Activated CD4-positive, alpha-beta T cell treated with anti-CD3 and anti-CD28 coated beads, Interleukin-2, Interleukin-6, amounts not matched to agents 100 ng/mL and 50 ng/mL, durations not matched to agents 16 hours and 8 hours (primary cell): ENCODE data around the gene KIF16B.
"Not testable (repeated sequence)": the region's sequence is repeated elsewhere in the genome, so short reads cannot be mapped to it uniquely, and the experiment has no call there.

Experiments
- DNase-seq: peaks from one replicate; pipeline ENCODE4 v3.0.0-alpha.2; 2020

KIF16B gene

GRCh38 chr20:16588241-16588640 is 15.0 kb upstream of the KIF16B start:
- DNase-seq, result no peak

- no peak for DNase-seq
Measured at GRCh38 chr20:16587066-16587465, 13.8 kb upstream of the KIF16B start.

DNA sequence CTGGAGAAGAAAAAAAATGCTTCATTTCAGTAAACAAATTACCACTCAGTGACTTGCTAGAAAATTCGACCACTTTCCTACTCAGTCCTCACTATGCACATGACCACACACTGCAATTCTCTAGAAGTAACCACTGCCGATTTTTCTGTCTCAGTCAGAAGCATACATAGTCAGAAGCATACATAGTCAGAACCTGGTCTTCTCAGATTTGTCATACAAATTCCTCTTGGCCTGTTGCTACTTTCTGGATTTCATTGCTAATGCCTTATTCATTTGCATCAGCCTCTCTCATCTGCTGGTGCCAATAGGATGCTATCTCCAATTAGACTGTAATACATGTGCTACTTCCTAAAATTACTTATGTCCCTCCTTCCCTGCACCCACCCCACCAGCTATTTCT is 10.2 kb upstream of the KIF16B start:
- DNase-seq, result no peak

DNA sequence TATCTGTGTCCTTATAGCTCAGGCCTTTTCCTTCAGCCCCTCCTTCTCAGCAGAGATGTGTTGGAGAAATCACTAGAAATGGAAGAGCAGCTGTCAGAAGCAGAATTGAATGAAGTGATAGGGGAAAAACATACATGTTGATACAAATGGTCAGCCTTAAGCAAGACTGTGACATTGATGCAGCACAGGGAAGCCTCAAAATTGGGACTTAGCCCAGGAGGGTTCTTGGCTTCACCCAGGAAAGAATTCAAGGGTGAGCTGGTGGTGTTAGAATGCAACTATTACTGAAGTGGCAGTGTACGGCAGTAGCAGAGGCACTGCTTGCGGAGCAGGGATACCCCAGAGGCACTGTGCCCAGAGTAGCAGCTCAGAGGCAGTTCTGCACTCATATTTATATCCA is 8.0 kb upstream of the KIF16B start:
- DNase-seq, result no peak

GRCh38 chr20:16580620-16581019 is 7.4 kb upstream of the KIF16B start:
- DNase-seq, result no peak

DNA sequence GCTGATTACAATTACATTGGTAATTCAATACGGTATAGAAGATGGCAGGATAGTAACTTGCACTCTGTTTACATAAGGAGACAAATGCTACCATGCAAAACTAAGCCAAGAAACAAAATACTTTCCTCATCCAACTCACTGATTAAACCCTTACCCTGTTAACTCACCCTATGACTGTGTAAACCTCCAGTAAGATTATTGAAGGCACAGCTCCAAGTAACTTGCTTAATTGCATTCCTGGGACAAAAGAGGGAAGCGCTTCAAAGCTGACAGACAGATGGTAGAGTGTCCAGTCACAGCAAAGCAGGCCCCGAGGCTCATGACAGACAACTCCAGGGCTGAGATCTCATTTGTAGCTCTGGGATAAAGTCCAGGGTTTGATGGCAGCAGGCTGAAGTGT is 6.9 kb upstream of the KIF16B start:
- no peak for DNase-seq

DNA sequence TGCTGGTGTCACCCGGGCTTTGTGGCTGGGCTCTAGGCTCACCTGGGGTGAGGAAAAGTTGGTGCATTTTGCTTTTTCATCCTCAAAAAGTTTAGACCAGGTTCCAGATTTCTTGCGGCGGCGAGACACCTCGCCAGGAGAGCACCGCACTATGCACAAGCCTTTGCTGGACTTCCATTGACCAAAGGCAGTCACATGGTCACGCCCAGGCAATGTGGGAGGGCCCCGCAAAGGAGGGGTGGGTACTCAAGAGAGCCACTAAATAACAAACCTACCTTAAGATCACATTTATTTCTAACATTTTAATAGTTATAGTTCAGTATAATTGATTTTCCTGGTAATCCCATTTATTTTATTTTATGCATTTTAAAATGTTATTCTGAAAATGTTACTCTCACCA is 3.0 kb upstream of the KIF16B start:
- DNase-seq, result no peak

- no peak for DNase-seq
Measured at GRCh38 chr20:16575390-16576140, 2.3 kb upstream of the KIF16B start.

- peak; percentile 92 for DNase-seq
Measured at GRCh38 chr20:16574656-16575355, 1.6 kb upstream of the KIF16B start.

GRCh38 chr20:16571333-16571732 is 1.9 kb downstream of the KIF16B start:
- DNase-seq, result no peak

DNA sequence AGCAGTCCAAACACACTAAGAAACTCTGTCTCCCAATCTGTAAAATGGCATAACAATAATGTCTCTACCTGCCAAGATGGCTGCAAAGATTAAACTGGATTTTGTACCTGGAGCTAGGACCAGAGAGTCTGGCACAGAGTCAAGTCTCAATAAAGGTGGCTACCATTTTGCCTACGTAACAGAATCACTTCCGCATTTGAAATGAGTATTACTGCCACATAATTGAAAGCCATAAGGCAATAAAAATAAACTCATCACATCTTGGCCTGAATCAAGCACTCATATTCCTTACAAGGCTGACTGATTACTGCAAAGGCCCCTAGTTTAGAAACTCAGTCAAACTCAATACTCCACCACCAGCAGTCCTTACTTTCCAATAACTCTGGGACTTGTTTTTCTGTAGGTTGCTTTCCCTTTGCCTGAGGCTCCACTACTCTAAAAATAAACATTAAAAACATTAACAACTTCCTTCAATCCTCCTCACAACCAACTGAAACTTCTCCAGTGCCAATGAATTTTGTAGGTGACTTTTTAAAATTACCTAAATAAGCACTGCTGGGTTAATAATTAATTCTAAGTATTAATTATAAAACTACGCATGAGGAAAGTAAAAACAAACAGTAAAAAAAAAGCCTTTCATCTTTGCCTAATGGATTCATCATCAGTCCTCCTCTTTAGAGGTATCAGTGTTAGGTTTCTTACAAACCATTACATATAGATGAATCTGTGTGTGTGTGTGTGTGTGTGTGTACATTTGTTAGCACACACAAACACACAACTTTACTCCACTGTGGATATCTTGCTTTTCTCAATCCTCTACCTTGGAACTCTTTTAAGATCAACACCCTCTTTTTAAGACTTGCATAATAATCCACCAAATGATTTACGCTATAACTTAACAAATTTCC is 3.7 kb downstream of the KIF16B start:
- DNase-seq, result no peak

DNA sequence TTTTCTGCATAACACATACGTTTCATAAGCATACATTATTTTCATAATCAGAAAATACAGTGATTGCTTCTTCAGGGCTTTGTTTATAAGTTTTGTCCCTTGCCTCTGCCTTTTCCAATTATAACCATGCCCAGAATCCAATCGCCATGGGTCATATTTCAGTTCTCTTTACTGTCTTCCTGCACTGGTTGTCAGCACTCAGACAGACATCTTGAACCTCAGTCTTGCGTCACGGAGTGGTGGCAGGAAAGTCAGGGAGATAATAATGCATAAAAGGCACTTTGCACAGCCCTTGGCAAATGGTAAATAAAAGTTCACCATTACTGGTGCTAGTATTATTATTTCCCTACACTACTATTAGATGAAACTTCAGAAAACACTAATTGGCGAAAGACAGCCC is 7.2 kb downstream of the KIF16B start:
- DNase-seq, result no peak

- DNase-seq, result not testable (repeated sequence)
Measured at GRCh38 chr20:16564079-16564478, 9.2 kb downstream of the KIF16B start.

- DNase-seq, result no peak
Measured at GRCh38 chr20:16563066-16563806, 10.0 kb downstream of the KIF16B start.

- no peak for DNase-seq
Measured at GRCh38 chr20:16562259-16562658, 11.0 kb downstream of the KIF16B start.

DNA sequence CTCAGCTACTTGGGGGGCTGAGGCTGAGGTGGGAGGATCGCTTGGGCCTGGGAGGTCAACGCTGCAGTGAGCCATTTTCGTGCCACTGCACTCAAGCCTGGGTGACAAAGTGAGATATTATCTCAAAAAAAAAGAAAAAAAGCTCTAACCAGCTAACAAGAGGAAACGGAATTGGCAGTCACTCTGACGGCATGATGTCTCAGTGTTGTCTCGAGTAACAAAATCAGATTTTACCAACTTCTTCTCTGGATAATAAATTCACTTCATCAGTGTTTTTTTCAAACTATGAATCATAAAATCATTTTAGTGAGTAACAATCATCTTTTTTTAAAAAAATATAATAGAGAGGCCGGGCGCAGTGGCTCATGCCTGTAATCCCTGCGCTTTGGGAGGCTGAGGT is 12.6 kb downstream of the KIF16B start:
- DNase-seq, result no peak

GRCh38 chr20:16560216-16560615 is 13.0 kb downstream of the KIF16B start:
- no peak for DNase-seq

DNA sequence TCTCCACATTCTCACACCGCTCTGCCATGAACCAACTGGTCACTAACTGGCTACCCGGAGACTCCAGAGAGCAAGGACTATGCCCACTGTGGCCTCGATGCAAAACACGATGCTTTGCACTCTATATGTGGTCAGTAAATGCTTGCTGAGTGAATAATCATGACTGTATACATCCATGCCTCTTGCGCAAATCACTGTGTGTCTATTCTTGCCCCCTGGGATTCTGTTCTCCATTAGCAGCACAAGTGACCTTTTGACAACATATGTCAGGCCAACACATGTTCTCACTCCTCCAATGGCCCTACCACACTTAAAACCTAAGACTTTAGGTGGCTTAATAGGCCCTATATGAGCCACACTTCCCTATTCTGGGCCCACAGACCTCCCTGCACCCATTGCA is 16.9 kb downstream of the KIF16B start:
- DNase-seq, result no peak

GRCh38 chr20:16555754-16556153 is 17.5 kb downstream of the KIF16B start:
- DNase-seq, result no peak

DNA sequence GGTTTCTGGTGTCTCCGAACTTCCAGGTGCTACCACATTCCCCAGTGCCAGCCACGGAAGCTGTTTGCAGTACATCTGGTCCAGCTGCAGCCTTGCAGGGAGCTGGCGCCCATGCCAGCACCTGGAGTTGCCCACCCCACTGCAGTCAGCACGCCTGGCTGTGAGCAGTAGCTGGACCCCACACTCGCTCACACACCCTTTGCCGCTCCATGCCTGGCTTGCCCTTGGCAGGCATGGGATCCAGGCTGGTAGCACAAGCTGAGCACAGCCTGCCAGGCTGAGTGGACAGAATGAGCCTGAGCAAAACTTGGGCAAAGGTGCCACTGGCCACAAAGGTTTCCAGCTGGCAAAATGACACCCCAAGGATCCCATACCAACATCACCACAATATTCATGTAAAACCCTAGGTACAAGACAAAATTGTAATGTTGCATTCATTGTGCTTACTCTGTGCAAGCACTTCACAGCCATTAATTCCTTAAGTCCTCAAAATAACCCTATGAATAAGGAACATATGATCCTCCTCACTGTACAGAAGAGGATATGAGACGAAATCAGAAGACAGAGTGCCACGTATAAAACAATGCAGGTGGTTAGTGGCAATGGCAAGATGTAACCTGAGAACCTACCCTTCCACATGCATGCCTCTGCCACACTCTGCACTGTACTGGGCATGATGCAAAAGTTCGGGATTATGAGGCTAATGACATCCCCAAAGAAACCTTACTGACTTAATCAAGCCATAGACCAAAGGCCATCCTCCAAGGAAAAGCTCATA is 18.3 kb downstream of the KIF16B start:
- DNase-seq, result no peak

DNA sequence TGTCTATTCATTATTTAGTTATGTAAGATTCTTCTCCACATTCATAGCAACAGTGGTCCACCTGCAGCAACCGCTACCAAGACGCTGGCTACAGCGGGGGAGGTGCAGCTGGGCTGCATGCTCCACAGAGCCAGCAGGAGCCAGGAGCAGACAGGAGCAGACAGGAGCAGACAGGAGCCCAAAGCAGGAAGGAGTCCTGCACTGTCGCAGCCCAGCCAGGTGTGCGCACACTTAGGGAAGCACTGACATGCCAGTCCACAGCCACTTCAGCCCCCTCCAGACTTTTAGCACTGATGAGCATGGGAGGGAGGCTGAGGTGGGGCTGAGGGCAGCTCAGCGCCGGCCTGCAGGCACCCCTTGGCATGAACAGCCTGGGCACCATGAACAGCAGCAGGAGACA is 19.6 kb downstream of the KIF16B start:
- DNase-seq, result no peak

DNA sequence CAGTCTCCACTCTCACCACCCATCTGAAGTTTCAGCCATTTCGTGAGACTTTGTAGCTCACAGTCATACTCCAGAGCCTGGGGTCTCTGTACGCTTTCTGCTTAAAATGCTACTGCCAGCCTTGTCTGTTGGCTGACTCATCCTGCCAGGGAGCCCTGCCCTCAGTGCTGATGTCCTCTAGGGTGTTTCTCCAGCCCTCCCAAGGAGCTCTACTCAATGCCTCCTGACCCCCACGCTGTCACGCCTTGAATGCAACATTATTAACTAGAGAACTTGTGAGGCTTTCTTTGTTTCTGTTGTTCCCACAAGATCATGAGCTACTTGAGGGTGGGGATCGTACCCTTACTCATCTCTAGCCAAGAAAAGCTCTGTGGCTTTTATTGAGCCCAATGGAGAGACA is 20.1 kb downstream of the KIF16B start:
- DNase-seq, result no peak
